Medulla oblongata (tissue), 1 donor: ENCODE data around the gene RASA2.
"Not testable (repeated sequence)": the region's sequence is repeated elsewhere in the genome, so short reads cannot be mapped to it uniquely, and the experiment has no call there.

Experiments used
- DNase-seq: peaks from one replicate; pipeline ENCODE4 v3.0.0-alpha.2; 2015; ENCODE audit errors: extremely low spot score

The RASA2 gene

GRCh38 chr3:141497589-141497988, 10.8 kb downstream of the RASA2 start:
- not testable (repeated sequence) for DNase-seq

DNA sequence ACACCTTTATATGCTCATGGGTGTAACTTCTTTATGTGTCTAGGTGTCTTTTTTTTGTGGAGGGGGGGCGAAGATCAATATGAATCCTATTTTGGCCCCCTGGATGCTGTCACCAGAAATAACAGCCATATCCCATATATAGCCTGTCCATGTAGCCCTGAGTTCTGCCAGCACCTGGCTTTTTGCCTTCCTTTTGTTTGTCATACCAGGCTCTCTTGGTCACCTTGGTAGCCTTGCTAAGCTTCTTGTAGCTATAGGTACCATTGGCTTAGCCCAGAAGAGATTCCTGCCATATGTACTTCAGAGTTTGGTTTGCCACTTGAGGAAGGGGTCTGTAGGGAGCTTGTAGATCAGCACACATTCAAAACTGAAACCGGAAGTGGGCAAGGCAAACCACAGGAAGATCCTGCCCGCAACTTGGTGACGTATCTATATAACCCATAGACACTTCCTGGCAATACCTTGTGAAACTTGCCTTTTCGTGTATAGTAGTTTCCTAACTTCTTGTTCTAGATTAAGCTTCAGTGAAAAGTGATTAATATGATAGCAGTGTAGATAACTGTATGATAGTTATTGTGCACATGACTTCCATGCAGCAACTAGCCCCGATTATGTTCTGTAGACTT, 11.9 kb downstream of the RASA2 start:
- peak; percentile 49 for DNase-seq

- no peak for DNase-seq
These were observed 12.5 kb downstream of the RASA2 start for GRCh38 chr3:141499284-141499683.

DNA sequence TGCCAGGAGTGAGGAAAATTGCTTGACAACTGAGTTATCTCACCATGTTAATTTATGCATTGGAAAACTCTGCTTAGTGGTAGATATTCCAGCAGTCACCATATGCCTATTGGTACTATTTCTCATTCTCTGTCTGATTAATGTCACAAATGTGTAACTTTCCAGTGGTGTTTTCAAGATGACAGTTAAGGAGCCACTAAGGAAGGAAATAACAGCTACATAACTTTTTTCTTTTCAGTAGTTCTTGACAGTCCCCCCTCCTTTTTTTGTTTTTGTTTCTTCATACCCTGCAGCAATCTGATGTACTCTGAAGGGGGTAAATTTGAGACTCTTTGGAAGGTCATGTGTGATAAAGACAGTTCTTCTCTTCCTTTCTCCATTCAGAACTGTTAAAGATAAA, 13.1 kb downstream of the RASA2 start:
- DNase-seq: no peak

- DNase-seq: no peak
These were observed 13.6 kb downstream of the RASA2 start for GRCh38 chr3:141500397-141500796.

DNA sequence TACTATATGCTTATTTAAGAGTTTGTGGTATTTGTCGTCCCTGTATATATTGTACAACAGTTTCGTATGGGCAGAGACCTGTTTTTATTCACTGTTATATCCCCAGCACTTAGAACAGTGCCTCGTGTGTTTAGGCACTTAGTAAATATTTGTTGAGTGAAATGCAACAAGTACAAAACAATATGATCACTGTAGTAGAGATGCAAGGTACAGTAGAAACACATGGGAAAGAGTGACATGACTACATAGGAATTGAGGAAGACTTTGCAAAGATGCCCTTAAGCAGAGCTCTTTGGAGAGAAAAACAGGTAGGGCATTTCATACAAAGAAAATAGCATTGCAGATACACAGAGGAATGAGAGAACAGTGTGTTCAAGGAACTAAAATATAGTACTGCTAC, 18.3 kb downstream of the RASA2 start:
- DNase-seq: no peak

DNA sequence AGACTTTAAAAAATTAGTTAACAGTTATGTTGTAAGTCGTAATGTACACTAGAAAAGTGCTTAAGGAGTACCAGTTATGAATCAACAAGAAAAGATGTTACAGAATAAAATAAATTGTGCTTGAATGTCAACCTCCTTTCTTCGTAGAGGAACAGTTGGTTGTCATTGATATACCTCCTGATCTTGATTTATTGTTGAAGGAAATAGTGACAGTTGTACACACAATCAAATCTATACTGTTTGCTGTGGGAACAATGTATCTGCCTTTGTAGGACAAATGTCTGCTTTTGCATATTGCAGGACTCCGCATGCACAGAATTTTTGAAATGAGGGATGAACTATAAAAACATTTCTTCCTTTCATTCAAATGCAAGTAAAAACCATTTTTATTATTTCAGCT, 19.2 kb downstream of the RASA2 start:
- DNase-seq: no peak

GRCh38 chr3:141507392-141508066, 20.7 kb downstream of the RASA2 start:
- no peak for DNase-seq

DNA sequence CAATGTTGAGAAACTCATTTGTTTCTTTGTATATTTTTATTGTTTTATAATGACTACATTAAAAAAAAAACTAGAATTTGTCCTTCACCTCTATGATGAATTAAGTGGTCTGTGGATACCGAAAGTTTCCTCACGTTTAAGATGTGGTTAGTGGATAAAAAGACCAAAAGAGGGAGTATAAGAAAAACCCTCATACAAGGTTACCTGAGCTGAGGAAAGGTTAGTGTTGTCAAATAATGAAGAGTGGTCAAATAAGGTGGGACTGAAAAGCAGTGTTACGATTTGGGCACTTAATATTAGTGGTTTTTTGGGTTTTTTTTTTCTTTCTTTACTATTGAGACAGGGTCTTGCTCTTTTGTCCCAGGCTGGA, 21.2 kb downstream of the RASA2 start:
- no peak for DNase-seq

DNA sequence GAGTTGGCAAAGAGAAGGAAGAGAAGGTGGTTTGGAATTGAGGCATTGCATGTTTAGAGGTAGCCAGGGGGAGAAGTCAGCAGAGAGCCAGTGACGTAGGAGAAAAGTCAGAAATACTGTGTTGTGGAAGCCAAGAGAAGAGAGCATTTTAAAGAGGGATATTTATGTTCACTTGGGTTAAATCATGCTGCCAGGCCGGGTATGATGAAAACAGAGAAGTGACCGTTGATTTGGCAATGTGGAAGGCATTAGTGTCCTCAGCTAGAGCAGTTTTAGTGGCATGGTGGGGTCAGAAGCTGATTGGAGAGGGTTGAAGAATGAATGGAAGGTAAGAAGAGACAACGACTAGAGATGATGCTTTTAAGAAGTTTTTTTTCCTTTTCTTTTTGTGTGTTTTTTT, 24.5 kb downstream of the RASA2 start:
- no peak for DNase-seq

DNA sequence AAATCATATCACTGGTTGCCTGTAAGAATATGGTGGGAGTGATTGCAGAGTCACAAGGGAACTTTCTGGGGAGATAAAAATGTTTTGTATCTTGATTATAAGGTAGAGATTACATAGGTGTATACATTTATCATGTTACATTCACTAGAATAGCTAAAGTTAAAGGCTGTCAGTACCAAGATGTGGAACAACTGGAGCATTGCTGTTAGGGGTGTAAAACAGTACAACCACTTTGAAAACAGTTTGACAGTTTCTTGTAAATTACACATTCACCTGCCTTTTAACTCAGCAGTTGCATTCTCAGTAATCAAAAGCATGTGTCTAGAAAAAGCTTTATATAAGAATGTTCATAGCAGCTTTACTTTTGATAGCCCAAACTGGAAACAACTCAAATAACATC, 27.6 kb downstream of the RASA2 start:
- DNase-seq: no peak

GRCh38 chr3:141519587-141519986, 32.8 kb downstream of the RASA2 start:
- DNase-seq: no peak

DNA sequence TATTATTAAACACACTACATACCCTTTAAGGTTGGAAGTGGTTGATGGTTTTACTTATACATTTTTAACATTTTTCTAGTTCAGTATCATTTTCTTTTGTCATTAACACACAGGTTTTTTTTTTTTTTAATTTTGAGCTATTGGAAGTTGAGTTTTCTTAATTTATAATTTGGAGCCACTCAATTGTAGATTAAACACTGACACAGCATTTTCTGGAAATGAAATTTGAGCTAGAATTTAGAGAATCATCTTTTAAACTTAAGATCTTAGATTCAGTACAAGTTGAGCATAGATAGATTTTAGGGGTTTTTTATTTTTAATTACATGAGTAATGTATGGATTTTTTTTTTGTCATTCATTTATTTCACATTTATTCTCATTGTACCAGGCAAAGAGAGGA, 35.0 kb downstream of the RASA2 start:
- DNase-seq: no peak

DNA sequence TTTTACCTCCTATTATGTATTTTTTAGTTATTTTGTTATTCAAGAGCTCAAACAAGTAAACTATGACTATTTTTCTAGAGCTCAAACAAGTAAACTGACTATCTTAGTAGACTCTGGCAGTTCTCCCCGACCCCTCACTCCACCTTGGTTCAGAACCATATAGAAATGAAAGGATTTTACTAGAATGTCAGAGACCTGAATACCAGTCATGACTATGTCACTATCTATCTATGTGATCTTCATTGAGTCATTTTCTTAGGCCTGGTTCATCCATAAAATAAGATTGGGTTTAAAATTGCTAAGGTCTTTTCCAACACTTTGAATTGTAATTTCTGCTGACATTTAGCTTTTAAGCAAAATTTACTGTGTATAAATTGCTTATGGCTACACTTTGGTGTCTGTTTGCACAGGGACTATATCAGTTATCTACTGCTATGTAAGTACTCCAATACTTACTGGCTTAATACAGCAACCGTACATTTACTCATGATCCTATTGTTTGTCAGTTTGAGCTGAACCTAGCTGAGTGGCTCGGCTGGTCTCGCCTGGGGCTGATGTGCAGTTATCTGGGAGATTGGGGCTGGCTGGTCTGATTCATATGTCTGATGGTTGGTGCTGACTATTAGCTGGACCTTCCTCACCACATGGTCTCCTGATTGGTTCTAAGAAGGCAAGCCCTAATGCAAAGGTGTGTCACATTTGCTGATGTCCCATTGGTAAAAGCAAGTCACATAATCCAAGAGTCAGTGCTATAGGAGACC, 37.0 kb downstream of the RASA2 start:
- DNase-seq: no peak

GRCh38 chr3:141524988-141525387, 38.2 kb downstream of the RASA2 start:
- no peak for DNase-seq

GRCh38 chr3:141525814-141526213, 39.0 kb downstream of the RASA2 start:
- DNase-seq: no peak

GRCh38 chr3:141526709-141527108, 39.9 kb downstream of the RASA2 start:
- DNase-seq: no peak

DNA sequence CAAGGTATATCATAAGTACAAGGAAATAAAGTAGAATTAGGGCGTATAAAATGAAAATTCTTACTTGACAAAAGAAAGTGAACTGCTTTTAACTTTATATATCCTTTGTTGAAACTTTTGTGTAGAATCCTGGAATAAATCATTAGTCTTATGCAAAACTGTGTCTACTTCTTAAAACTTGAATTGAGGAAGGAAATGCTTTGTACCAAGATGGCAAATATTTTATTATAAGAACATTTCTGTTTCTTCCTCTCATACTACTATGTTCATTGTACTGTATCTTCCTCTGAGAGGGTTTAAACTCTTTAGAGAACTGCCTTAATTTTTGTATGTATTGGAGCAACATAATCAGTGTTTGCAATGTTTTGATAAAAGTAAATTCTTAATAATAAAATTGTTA, 42.0 kb downstream of the RASA2 start:
- no peak for DNase-seq

DNA sequence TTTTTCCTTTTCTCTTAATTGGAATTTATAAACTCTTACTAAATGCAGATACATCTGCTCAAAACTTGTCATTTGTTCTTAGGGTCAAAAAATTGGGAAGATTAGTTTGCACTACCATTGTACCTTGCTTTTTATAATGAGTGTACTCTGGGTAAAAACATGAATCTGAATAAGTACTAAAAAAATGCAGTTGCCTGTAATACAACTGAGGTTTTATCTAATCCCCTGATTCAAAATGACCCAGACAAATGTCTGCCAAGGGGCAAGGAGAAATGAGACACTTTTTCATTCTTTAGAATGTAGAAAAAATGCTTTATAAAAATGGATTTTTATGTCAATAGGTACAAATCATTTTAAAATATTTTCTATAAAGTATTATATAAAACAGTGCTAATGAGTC, 42.4 kb downstream of the RASA2 start:
- no peak for DNase-seq

- DNase-seq: no peak
These were observed 43.0 kb downstream of the RASA2 start for GRCh38 chr3:141529717-141530414.

DNA sequence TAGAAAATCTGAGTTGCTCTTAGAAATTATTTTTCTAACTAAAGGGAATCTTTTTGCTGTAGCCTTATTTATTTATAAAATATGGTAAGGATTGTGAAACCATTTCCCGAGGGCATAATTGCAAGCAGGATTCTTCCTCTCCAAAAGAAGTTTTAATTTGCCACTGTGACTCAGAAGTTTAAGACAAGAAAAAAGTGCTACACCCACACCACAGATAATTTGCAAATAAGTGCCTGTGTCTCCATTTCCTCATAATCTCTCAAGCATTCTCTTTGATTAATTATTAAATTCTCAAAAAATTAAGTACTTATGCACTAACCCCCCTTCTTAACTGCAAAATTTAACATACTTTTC, 43.6 kb downstream of the RASA2 start:
- no peak for DNase-seq

DNA sequence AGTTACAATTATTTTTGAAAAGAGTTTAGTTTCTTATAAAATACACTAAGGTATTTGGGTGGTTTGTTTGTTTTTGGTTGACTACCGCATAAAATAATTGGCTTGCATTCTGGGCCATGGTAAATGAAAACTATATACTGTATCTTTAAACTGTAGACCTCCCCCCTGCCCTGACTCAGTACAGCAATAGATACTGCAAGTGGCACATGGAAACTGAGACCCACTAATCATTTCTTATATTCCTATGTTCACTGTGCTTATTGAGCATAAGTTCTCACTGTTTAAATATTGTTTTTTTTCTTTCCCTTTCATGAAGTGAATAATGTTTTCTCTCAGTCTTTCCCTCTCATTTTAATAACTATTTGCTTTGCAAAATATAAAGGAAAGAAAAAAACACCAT, 45.8 kb downstream of the RASA2 start:
- DNase-seq: no peak

GRCh38 chr3:141536017-141536416, 49.2 kb downstream of the RASA2 start:
- not testable (repeated sequence) for DNase-seq
